H1 (cell line): Measurements from ENCODE around the gene SCYGR7. TPM values are rescaled to one million over a fixed set of nuclear protein-coding genes. Genes with fewer than 3 reads are reported as not detected.

Experiments
- EP300 ChIP-seq, 2 experiments: IDR thresholded peaks; 1 replicate in 1 of 2; 2 replicates in 1 of 2; pipeline ENCODE4 v1.6.1; 2011 to 2012; ENCODE audit warnings: low read depth in 2 of 2, low read length in 2 of 2, mild to moderate bottlenecking in 2 of 2, borderline replicate concordance in 1 of 2, inconsistent platforms in 1 of 2, moderate library complexity in 1 of 2
- polyA plus RNA-seq, 7 experiments: library from polyadenylated mRNA; depleted of rRNA in 3 of 7; stranded (reverse) in 5 of 7; unstranded in 2 of 7; fragments of >200 nt in 5 of 7; fragments of 200-250 nt in 2 of 7; gene quantifications; 1 replicate in 5 of 7; 2 replicates in 1 of 7; 4 replicates in 1 of 7; pipeline versions ENCODE4 v1.2.1 to v1.2.3, GENCODE V29; 2011 to 2013; ENCODE audit warnings: missing spikeins in 2 of 7, mixed read lengths in 2 of 7
- total RNA-seq: library from RNA; stranded (reverse); fragmentation: NEBNext Ultra II Directional; extraction: Animal tissue kit (Norgen Biotek cat#: 25700); gene quantifications from 2 replicates; pipeline ENCODE4 v1.2.1, GENCODE V29; 2021

SCYGR7 gene
- total and polyA plus RNA-seq, 2 of the 8 experiments (the other 6 are each of a cell fraction or from before 2014, with no cell fraction given), result not detected

- TF ChIP-seq EP300 (IDR thresholded peaks at IDR 0.05; ENCODE audit: borderline replicate concordance in 1 of 2, low read depth in 2 of 2, low read length in 2 of 2), result no peak
Observed at GRCh38 chr2:227739351-227739750, 11.2 kb downstream of the SCYGR7 start (continued).
